Left colon (tissue), 2 donors: Measurements from ENCODE around the gene CHSY3. TPM values are rescaled to one million over a fixed set of nuclear protein-coding genes. Genes with fewer than 3 reads are reported as not detected.
A peak's percentile ranks its signal among the peaks of the same experiment; 100 is the strongest.

Experiments used
- ATAC-seq: fragments of 200-7000 bp; cut with Tn5 transposase; one replicate; pipeline ENCODE4 v1.9.1; 2020; ENCODE audit warnings: mild to moderate bottlenecking, moderate library complexity
- DNase-seq, 2 donors: peaks; one replicate each; pipeline ENCODE4 v3.0.0-alpha.2; 2020
- intact Hi-C, 2 donors: fragments of 100-400 bp; cut with DNase I in 1 of 2; cut with micrococcal nuclease in 1 of 2; formaldehyde crosslinking; loops; one replicate each; pipeline versions ENCODE4 v1.11.2 to v1.14.0; 2022; cut with DNase I, micrococcal nuclease
- total RNA-seq, 2 donors: library from RNA; stranded (reverse); fragmentation: NEBNext Ultra II Directional; extraction: Animal tissue kit (Norgen Biotek cat#: 25700); gene quantifications; one replicate each; pipeline ENCODE4 v1.2.1, GENCODE V29; 2021
- donor health status: DM: no; HTN: no; CAD: no.
- donor health status: DM: yes; HTN: yes; CAD: no.

Gene CHSY3
- total RNA-seq, 2 donors from 2014 or later = 0.52 to 0.67 TPM

- ATAC-seq (no peak), DNase-seq (peak in 1 of 2 donors; percentile 3)
- intact Hi-C loops = no loop called here
These were observed 162.4 kb downstream of the CHSY3 start for GRCh38 chr5:130066644-130067043.

- intact Hi-C loops = no loop called here
- no peak for DNase-seq
- no peak for ATAC-seq
These were observed 163.1 kb downstream of the CHSY3 start for GRCh38 chr5:130067364-130067763.

- intact Hi-C loops = no loop called here
- no peak for DNase-seq
- no peak for ATAC-seq
These were observed 163.8 kb downstream of the CHSY3 start for GRCh38 chr5:130068101-130068500.

GRCh38 chr5:130068988-130069387, 164.7 kb downstream of the CHSY3 start:
- DNase-seq = no peak
- no peak for ATAC-seq
- intact Hi-C loops = no loop called here

- intact Hi-C loops = no loop called here
- no peak for DNase-seq
- no peak for ATAC-seq
These were observed 170.6 kb downstream of the CHSY3 start for GRCh38 chr5:130074820-130075219.

GRCh38 chr5:130077007-130077406, 172.7 kb downstream of the CHSY3 start:
- DNase-seq = no peak
- no peak for ATAC-seq
- intact Hi-C loops = no loop called here

GRCh38 chr5:130078661-130079060, 174.4 kb downstream of the CHSY3 start:
- DNase-seq (no peak), ATAC-seq (no peak)
- intact Hi-C loops = no loop called here

- ATAC-seq (no peak), DNase-seq (no peak)
- intact Hi-C loops = no loop called here
These were observed 186.5 kb downstream of the CHSY3 start for GRCh38 chr5:130090569-130091270.

GRCh38 chr5:130092991-130093390, 188.7 kb downstream of the CHSY3 start:
- intact Hi-C loops = no loop called here
- no peak for ATAC-seq

GRCh38 chr5:130096483-130096882, 192.2 kb downstream of the CHSY3 start:
- ATAC-seq = no peak

More at GRCh38 chr5:130092991-130093390, 188.7 kb downstream of the CHSY3 start:
- no peak for DNase-seq

GRCh38 chr5:130099008-130099407, 194.7 kb downstream of the CHSY3 start:
- intact Hi-C loops = no loop called here
- no peak for ATAC-seq
- DNase-seq = no peak

More at GRCh38 chr5:130096483-130096882, 192.2 kb downstream of the CHSY3 start:
- intact Hi-C loops = no loop called here
- DNase-seq = no peak

GRCh38 chr5:130102375-130102774, 198.1 kb downstream of the CHSY3 start:
- intact Hi-C loops = no loop called here
- DNase-seq (no peak), ATAC-seq (no peak)

- ATAC-seq (no peak), DNase-seq (no peak)
- intact Hi-C loops = no loop called here
These were observed 198.7 kb downstream of the CHSY3 start for GRCh38 chr5:130102960-130103359.

- no peak for ATAC-seq
- intact Hi-C loops = no loop called here
These were observed 200.8 kb downstream of the CHSY3 start for GRCh38 chr5:130104895-130105688.

GRCh38 chr5:130106480-130106879, 202.2 kb downstream of the CHSY3 start:
- ATAC-seq = no peak
- no peak for DNase-seq
- intact Hi-C loops = no loop called here

More at GRCh38 chr5:130104895-130105688, 200.8 kb downstream of the CHSY3 start:
- no peak for DNase-seq

- intact Hi-C loops = no loop called here
- no peak for DNase-seq
- ATAC-seq = peak; percentile 43
These were observed 204.9 kb downstream of the CHSY3 start for GRCh38 chr5:130109152-130109551.

GRCh38 chr5:130110328-130110727, 206.1 kb downstream of the CHSY3 start:
- intact Hi-C loops = no loop called here
- ATAC-seq = no peak
- no peak for DNase-seq

GRCh38 chr5:130111746-130112145, 207.5 kb downstream of the CHSY3 start:
- DNase-seq (no peak), ATAC-seq (no peak)
- intact Hi-C loops = no loop called here

- ATAC-seq (no peak), DNase-seq (no peak)
- intact Hi-C loops = no loop called here
These were observed 208.0 kb downstream of the CHSY3 start for GRCh38 chr5:130112246-130112645.

GRCh38 chr5:130115686-130116085, 211.4 kb downstream of the CHSY3 start:
- DNase-seq (no peak), ATAC-seq (no peak)
- intact Hi-C loops = no loop called here
